Measurements from ENCODE around the gene CLDN24.

DNA sequence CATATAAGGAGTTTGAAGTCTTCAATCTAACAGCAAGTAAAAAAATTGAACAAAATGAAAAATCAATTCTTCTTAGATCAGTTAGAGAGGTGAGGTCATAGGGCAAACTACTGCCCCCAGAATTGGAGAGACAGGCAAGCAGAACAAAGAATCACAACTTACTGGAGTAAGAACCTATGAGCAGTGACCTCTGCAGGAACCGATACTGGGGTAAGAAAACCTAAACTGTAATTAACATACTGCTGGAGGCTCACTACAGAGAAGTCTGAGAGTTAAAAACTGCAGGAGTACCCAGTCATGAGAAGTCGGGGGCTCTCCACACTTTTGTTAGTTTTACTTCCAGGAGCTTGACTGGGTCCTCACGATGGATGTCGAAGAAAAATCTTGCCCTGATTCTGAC, 18.2 kb downstream of the CLDN24 start:
- TF ChIP-seq, protein P1, sequence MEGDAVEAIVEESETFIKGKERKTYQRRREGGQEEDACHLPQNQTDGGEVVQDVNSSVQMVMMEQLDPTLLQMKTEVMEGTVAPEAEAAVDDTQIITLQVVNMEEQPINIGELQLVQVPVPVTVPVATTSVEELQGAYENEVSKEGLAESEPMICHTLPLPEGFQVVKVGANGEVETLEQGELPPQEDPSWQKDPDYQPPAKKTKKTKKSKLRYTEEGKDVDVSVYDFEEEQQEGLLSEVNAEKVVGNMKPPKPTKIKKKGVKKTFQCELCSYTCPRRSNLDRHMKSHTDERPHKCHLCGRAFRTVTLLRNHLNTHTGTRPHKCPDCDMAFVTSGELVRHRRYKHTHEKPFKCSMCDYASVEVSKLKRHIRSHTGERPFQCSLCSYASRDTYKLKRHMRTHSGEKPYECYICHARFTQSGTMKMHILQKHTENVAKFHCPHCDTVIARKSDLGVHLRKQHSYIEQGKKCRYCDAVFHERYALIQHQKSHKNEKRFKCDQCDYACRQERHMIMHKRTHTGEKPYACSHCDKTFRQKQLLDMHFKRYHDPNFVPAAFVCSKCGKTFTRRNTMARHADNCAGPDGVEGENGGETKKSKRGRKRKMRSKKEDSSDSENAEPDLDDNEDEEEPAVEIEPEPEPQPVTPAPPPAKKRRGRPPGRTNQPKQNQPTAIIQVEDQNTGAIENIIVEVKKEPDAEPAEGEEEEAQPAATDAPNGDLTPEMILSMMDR (IDR thresholded peaks at IDR 0.05; ENCODE audit: insufficient read depth, low read length, poor library complexity, severe bottlenecking) = no peak
- no peak for TF ChIP-seq EZH2phosphoT487 (conservative IDR thresholded peaks at IDR 0.05; ENCODE audit: low read length)

Data from SU-DHL-6 (cell line).